GM13977 (cell line): ENCODE measurements around the gene TMEM229A.
"Not testable (repeated sequence)": the region's sequence is repeated elsewhere in the genome, so short reads cannot be mapped to it uniquely, and the experiment has no call there.

Source experiments
- DNase-seq: peaks from one replicate; pipeline ENCODE4 v3.0.0; 2012; ENCODE audit warnings: low spot score
- in situ Hi-C: fragments of 300-500 bp; cut with MboI; formaldehyde crosslinking; loops from one replicate; pipeline ENCODE4 v1.12.0; 2022; ENCODE audit warnings: low sequenced_read_pairs, low pct_unique_long_range_greater_than_20kb, mixed read lengths, inconsistent platforms; ENCODE audit not compliant: unreplicated experiment
- TF ChIP-seq, protein P1 (sequence below): IDR thresholded peaks from 2 replicates; pipeline ENCODE4 v1.5.1; 2012; ENCODE audit warnings: mild to moderate bottlenecking, control low read depth; ENCODE audit not compliant: insufficient read depth; ENCODE audit errors: extremely low read depth, missing control alignments

The TMEM229A gene

DNA sequence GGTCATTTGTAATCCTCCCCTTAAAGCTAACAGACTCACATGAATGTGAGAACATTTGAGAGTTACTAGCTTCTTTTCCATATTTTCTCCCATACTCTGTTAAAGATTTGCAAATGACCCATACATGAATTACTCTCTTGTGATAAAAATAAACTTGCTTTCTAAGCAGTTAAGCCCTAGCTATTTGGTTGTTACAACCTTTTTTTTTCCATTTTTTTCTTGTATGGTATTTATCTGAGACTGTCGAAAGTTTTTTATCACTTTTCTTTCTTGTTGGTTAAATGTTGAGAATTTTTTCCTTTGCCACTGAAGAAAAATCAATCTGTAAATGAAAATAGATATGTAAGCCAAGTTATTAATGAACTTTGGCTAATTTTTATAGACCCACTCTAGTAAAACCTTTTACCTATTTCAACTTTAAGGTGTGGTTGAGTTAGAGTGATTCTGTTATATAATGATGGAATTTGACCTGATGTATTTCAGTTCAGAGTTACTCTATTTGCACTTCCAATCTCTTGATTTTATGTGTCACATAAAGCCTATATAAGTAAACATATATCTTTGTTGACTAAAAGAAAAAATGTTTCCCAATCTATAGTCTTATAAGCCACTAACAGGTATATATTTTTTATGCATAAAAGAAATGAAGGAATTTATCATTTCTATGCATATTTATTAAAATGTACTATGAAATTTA, 19.0 kb upstream of the TMEM229A start:
- in situ Hi-C loops, result no loop called here
- TF ChIP-seq, protein P1, sequence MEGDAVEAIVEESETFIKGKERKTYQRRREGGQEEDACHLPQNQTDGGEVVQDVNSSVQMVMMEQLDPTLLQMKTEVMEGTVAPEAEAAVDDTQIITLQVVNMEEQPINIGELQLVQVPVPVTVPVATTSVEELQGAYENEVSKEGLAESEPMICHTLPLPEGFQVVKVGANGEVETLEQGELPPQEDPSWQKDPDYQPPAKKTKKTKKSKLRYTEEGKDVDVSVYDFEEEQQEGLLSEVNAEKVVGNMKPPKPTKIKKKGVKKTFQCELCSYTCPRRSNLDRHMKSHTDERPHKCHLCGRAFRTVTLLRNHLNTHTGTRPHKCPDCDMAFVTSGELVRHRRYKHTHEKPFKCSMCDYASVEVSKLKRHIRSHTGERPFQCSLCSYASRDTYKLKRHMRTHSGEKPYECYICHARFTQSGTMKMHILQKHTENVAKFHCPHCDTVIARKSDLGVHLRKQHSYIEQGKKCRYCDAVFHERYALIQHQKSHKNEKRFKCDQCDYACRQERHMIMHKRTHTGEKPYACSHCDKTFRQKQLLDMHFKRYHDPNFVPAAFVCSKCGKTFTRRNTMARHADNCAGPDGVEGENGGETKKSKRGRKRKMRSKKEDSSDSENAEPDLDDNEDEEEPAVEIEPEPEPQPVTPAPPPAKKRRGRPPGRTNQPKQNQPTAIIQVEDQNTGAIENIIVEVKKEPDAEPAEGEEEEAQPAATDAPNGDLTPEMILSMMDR, result no peak
- no peak for DNase-seq

DNA sequence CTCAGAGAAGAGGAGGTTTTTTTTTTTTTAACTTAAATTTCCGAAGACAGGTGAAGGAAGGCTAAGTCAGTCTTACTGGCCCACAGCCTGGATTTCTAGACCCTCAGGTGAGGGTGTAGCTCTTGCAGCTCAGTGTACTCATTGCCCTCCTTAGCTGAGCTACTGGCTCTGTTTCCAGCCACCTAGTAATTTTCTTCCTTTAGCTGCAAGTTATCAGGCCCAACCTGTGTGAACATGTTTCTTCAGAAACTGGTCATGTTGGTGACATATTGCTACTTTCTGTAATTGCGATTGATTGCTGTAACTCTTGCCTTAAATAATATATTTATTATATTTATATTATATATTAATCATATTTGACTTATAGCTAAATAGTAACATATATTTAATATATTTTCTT, 10.0 kb upstream of the TMEM229A start:
- in situ Hi-C loops, result no loop called here
- TF ChIP-seq, protein P1, result no peak

DNA sequence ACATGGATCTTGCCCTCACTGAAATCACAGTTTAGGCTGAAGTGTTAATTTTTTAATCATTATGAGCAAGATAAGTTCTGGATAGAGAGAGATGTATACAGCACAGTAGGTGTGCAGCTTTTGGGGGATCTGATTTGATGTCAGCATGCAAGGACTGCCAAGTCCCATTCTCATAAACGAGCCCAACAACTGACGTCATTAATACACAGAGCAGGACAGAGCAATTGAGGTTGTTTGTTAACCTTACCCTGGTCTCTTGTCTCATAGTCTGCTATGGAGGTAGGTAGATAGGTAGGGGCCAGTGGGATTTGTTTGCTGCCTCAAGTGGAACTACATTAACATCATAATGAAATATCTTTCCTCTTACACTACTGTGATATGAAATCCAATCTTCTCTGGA, 8.6 kb upstream of the TMEM229A start:
- TF ChIP-seq, protein P1, result no peak
- in situ Hi-C loops, result no loop called here
- no peak for DNase-seq

More for the DNA sequence above, 10.0 kb upstream of the TMEM229A start:
- DNase-seq, result no peak

- in situ Hi-C loops, result not testable (repeated sequence)
These were observed 5.0 kb upstream of the TMEM229A start for GRCh38 chr7:124037902-124038301.

DNA sequence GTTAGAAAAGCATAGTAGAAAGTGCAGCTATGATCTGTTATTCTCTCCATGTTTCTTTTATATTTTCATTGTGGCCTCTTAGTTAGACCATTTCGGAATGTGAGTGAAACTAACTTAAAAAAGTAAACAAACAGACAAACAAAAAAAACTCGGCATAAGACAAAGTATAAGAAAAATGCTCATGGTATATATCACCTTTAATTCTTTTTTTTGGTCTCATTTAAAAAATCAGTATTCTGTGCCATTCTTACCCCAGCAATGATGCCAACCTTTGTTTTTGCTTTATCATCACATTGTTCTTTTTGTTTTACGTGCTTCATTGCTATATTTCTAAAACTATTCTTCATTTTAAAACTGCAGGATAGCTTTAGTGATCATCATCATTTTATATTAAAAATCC, 2.8 kb upstream of the TMEM229A start:
- in situ Hi-C loops, result no loop called here
- TF ChIP-seq, protein P1, result no peak
- no peak for DNase-seq

More at GRCh38 chr7:124037902-124038301, 5.0 kb upstream of the TMEM229A start:
- not testable (repeated sequence) for DNase-seq

GRCh38 chr7:124034754-124035100, 1.9 kb upstream of the TMEM229A start:
- in situ Hi-C loops, result no loop called here
- TF ChIP-seq, protein P1, result no peak
- no peak for DNase-seq

DNA sequence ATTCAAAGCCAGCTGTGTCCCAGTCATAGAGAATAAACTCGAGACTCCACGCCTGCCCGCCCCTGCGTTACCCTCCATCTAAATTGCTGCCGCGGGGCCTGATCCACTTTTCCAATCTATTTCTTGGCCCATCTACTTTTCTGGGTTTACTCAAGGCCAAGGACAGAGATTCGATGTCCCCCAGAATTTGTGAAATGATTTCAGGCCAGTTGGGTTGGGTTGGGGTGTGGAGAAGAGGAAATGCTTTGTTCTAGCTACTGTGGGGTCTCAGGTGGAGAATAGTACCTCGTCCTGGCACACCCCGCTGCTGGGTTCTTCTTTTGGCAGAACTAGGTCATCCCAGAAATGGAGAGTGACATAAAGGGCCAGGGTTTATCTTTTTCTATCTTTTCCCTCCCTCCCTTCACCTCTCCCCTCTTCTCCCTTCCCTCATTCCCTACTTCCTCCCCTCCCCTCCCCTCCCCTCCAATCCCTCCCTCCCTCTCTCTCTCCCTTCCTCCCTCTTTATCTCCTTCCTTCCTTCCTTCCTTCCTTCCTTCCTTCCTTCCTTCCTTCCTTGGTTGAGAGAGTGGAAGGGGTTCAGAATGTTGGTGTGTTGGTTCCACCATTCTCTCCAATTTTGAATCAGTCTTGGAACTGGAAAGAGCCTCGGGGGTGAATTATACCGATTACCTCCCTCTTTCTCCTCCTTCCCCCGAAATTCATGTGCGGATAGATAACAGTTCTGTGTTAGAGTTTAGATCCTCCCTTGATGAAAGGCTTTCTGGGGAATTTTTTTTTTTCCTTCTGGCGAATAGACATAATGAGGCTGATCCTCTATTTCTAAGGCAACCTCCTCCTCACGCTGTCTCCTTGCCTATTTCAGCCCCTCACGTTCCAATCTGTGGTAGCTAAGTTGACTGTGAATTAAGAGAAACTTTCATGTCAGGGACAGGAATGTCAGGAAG, 1.2 kb upstream of the TMEM229A start:
- TF ChIP-seq, protein P1, result no peak

More for the DNA sequence above, 1.2 kb upstream of the TMEM229A start:
- no peak for DNase-seq
- in situ Hi-C loops, result no loop called here
